Endothelial cell of umbilical vein (primary cell): ENCODE results near the gene SLC8A2. TPM values are rescaled to one million over a fixed set of nuclear protein-coding genes. Genes with fewer than 3 reads are reported as not detected.
"Not testable (repeated sequence)": the region's sequence is repeated elsewhere in the genome, so short reads cannot be mapped to it uniquely, and the experiment has no call there.

Experiments used
- BruUV-seq: library from RNA; stranded (reverse); fragments of 400-500 nt; replicated peaks from 2 replicates; lab custom pipeline; 2021; lab: Mats Ljungman, UMichigan
- CTCF ChIA-PET: fragments of 300-600, 350-600 bp; sonication (Branson Sonifier 250); formaldehyde crosslinking; loops from one replicate; lab custom pipeline; 2021; ENCODE audit warnings: antibody characterized with exemption, inconsistent platforms; lab: Charles Lee
- POLR2A ChIA-PET: fragments of 300-600, 350-600 bp; sonication (Branson Sonifier 250); formaldehyde crosslinking; loops from one replicate; lab custom pipeline; 2021; ENCODE audit warnings: antibody characterized with exemption, inconsistent platforms; lab: Charles Lee
- DNase-seq: peaks from one replicate; pipeline ENCODE4 v3.0.0-alpha.2; 2011; ENCODE audit warnings: low read depth, low spot score
- FAIRE-seq: peaks from 2 replicates; lab custom pipeline; 2011; peaks lifted over from hg19 to GRCh38; lab: Jason Lieb, UNC
- H2AFZ ChIP-seq: 2 replicates; pipeline ENCODE4 v1.6.0; 2012; ENCODE audit warnings: low read depth, low read length, control low read depth, inconsistent platforms
- H3K27ac ChIP-seq: 2 replicates; pipeline ENCODE4 v1.5.1; 2011; ENCODE audit warnings: low read depth, mild to moderate bottlenecking, control low read depth, low read length, moderate library complexity; ENCODE audit not compliant: insufficient read depth
- H3K27me3 ChIP-seq, 2 experiments: 2 replicates each; pipeline versions ENCODE4 v1.6.0 to v1.6.1; 2011; ENCODE audit warnings: low read length in 2 of 2, mixed read lengths in 1 of 2; ENCODE audit not compliant: control insufficient read depth in 2 of 2, insufficient read depth in 2 of 2
- H3K36me3 ChIP-seq, 2 experiments: 2 replicates in 1 of 2; 3 replicates in 1 of 2; pipeline ENCODE4 v1.5.1; 2011; ENCODE audit warnings: low read length in 2 of 2, mild to moderate bottlenecking in 1 of 2, moderate library complexity in 1 of 2; ENCODE audit not compliant: control insufficient read depth in 2 of 2, insufficient read depth in 2 of 2; ENCODE audit errors: extremely low read depth in 1 of 2
- H3K4me1 ChIP-seq: 3 replicates; pipeline ENCODE4 v1.5.1; 2011; ENCODE audit warnings: mild to moderate bottlenecking, low read length; ENCODE audit not compliant: control insufficient read depth, insufficient read depth; ENCODE audit errors: extremely low read depth
- H3K4me2 ChIP-seq: 2 replicates; pipeline ENCODE4 v1.6.1; 2011; ENCODE audit warnings: low read length, control low read depth, mixed read lengths; ENCODE audit not compliant: insufficient read depth
- H3K4me3 ChIP-seq, 3 experiments: fragments of 200-600 bp in 1 of 3; sonication (generic), shearing (Covaris generic) in 1 of 3; replicated peaks in 1 of 3; 2 replicates each; pipeline ENCODE4 v1.5.1; 2011 to 2016; ENCODE audit warnings: control low read depth in 3 of 3, low read length in 3 of 3, mild to moderate bottlenecking in 2 of 3, inconsistent platforms in 1 of 3, low read depth in 1 of 3, moderate library complexity in 1 of 3; ENCODE audit not compliant: insufficient read depth in 1 of 3
- H3K79me2 ChIP-seq: 2 replicates; pipeline ENCODE4 v1.6.0; 2012; ENCODE audit warnings: low read length, inconsistent platforms; ENCODE audit not compliant: control insufficient read depth, insufficient read depth
- H3K9ac ChIP-seq: replicated peaks from 2 replicates; pipeline ENCODE3; 2011; ENCODE audit warnings: low read length, control low read depth; ENCODE audit not compliant: insufficient read depth; ENCODE audit errors: extremely low read depth
- H3K9me1 ChIP-seq: replicated peaks from 3 replicates; pipeline ENCODE4 v1.6.0; 2011; ENCODE audit warnings: mild to moderate bottlenecking, low read length; ENCODE audit not compliant: control insufficient read depth, insufficient read depth; ENCODE audit errors: extremely low read depth
- H3K9me3 ChIP-seq: replicated peaks from 2 replicates; pipeline ENCODE4 v1.5.1; 2012; ENCODE audit warnings: low read length, inconsistent platforms; ENCODE audit not compliant: control insufficient read depth, insufficient read depth
- H4K20me1 ChIP-seq: replicated peaks from 2 replicates; pipeline ENCODE3; 2011; ENCODE audit warnings: mild to moderate bottlenecking, low read length; ENCODE audit not compliant: control insufficient read depth, insufficient read depth; ENCODE audit errors: extremely low read depth
- CTCF ChIP-seq, 2 donors: IDR thresholded peaks; 1 replicate in 1 of 2; 2 replicates in 1 of 2; pipeline ENCODE4 v1.5.1; 2011; ENCODE audit warnings: low read length in 2 of 2, mild to moderate bottlenecking in 2 of 2, moderate library complexity in 2 of 2, control low read depth in 1 of 2, inconsistent platforms in 1 of 2, low read depth in 1 of 2; ENCODE audit not compliant: insufficient read depth in 1 of 2; ENCODE audit errors: extremely low read depth in 1 of 2
- EZH2 ChIP-seq: IDR thresholded peaks from 2 replicates; pipeline ENCODE4 v1.6.1; 2012; ENCODE audit warnings: borderline replicate concordance, low read depth, mild to moderate bottlenecking, moderate library complexity, low read length, inconsistent platforms; ENCODE audit not compliant: severe bottlenecking
- FOS ChIP-seq: IDR thresholded peaks from 2 replicates; pipeline ENCODE4 v1.6.1; 2011; ENCODE audit warnings: mild to moderate bottlenecking, low read length, moderate library complexity, borderline replicate concordance; ENCODE audit not compliant: insufficient read depth
- GATA2 ChIP-seq: IDR thresholded peaks from 2 replicates; pipeline ENCODE4 v1.7.0; 2011; ENCODE audit warnings: low read depth, mild to moderate bottlenecking, moderate library complexity, mixed read lengths, low read length; ENCODE audit not compliant: insufficient read length, insufficient read depth
- JUN ChIP-seq: IDR thresholded peaks from 2 replicates; pipeline ENCODE4 v1.6.1; 2011; ENCODE audit warnings: borderline replicate concordance, low read depth; ENCODE audit not compliant: insufficient read length, insufficient read depth
- MAX ChIP-seq: IDR thresholded peaks from 2 replicates; pipeline ENCODE4 v1.6.1; 2011; ENCODE audit not compliant: insufficient read depth, insufficient read length
- MYC ChIP-seq: IDR thresholded peaks from one replicate; pipeline ENCODE4 v1.6.1; 2011; ENCODE audit warnings: mild to moderate bottlenecking, low read depth, low read length
- POLR2A ChIP-seq: IDR thresholded peaks from 2 replicates; pipeline ENCODE4 v1.6.1; 2012; ENCODE audit warnings: low read depth, mild to moderate bottlenecking, control low read depth, low read length
- POLR2AphosphoS5 ChIP-seq: IDR thresholded peaks from 2 replicates; pipeline ENCODE4 v1.6.1; 2012; ENCODE audit warnings: low read depth, mild to moderate bottlenecking, control low read depth, low read length, moderate library complexity; ENCODE audit not compliant: insufficient read depth
- dilution Hi-C: fragments of 300-500 bp; cut with MboI; formaldehyde crosslinking; loops from one replicate; pipeline ENCODE4 v1.15.0; 2019; ENCODE audit warnings: low sequenced_read_pairs; ENCODE audit not compliant: extremely low pct_ligation_motif_present
- intact Hi-C: fragments of 100-400 bp; cut with micrococcal nuclease; formaldehyde crosslinking; loops from one replicate; pipeline ENCODE4 v1.10.0; 2022
- polyA plus RNA-seq, 4 experiments: library from polyadenylated mRNA; depleted of rRNA in 3 of 4; stranded (reverse) in 3 of 4; unstranded in 1 of 4; fragments of >200 nt; gene quantifications; 2 replicates each; pipeline versions ENCODE4 v1.2.1 to v1.2.3, GENCODE V29; 2011 to 2012; ENCODE audit warnings: missing spikeins in 1 of 4
- total RNA-seq: library from RNA; stranded (reverse); gene quantifications from 2 replicates; pipeline ENCODE4 v1.2.3, GENCODE V29; 2021

SLC8A2 gene
- total and polyA plus RNA-seq, 2 donors (not counting 3 experiments of a cell fraction or from before 2014, with no cell fraction given): not detected

GRCh38 chr19:47411696-47412095 is 60.0 kb downstream of the SLC8A2 start:
- BruUV-seq, H3K9ac ChIP-seq, intact Hi-C loops, H2AFZ ChIP-seq, POLR2A ChIA-PET, H3K4me2 ChIP-seq, H3K27ac ChIP-seq, H3K4me1 ChIP-seq, H3K27me3 ChIP-seq, H3K9me1 ChIP-seq, H4K20me1 ChIP-seq, H3K4me3 ChIP-seq, H3K9me3 ChIP-seq, DNase-seq, H3K79me2 ChIP-seq, dilution Hi-C loops, H3K36me3 ChIP-seq, FAIRE-seq: not testable (repeated sequence)
- CTCF ChIA-PET: interaction anchor here (1.3 kb wide), 2 partner anchors 16 to 62 kb away, joined by 4 to 5 read pairs; partner anchors contain the start of gene DHX34

GRCh38 chr19:47411101-47411500 is 60.6 kb downstream of the SLC8A2 start:
- no peak overlapping the region for H2AFZ ChIP-seq
- intact Hi-C loops (no loop called here), dilution Hi-C loops (no loop called here)
- no peaks in the 10 kb centered on the region for H3K36me3 ChIP-seq
- H4K20me1 ChIP-seq: no peaks in the 10 kb centered on the region
- TF ChIP-seq CTCF (IDR thresholded peaks at IDR 0.05; ENCODE audit: extremely low read depth in 1 of 2, insufficient read depth in 1 of 2, low read depth in 1 of 2, low read length in 2 of 2) (no peak), MAX (no peak), GATA2 (no peak), EZH2 (no peak), FOS (no peak), POLR2A (no peak), MYC (no peak), JUN (no peak), POLR2AphosphoS5 (no peak)
- H3K27ac ChIP-seq: no peak overlapping the region
- DNase-seq (no peak), FAIRE-seq (no peak)
- no peaks in the 10 kb centered on the region for H3K79me2 ChIP-seq
- H3K27me3 ChIP-seq: peaks cover under 1 to 8% of the 10 kb centered on the region in 2 experiments
- H3K4me2 ChIP-seq: no peak overlapping the region
- CTCF ChIA-PET: interaction anchor here (1.3 kb wide), 2 partner anchors 17 to 62 kb away, joined by 4 to 5 read pairs; partner anchors contain the start of gene DHX34
- H3K4me3 ChIP-seq: no peak overlapping the region
- H3K9me1 ChIP-seq: no peaks in the 10 kb centered on the region
- no peaks in the 10 kb centered on the region for H3K4me1 ChIP-seq
- no peak overlapping the region for H3K9ac ChIP-seq
- BruUV-seq: no TSS peak
- POLR2A ChIA-PET: no interaction called here
- H3K9me3 ChIP-seq: no peaks in the 10 kb centered on the region
